Left ventricle myocardium inferior (tissue), 1 donor: ENCODE results near the gene GPN1. TPM values are rescaled to one million over a fixed set of nuclear protein-coding genes. Genes with fewer than 3 reads are reported as not detected.
"Not testable (repeated sequence)": the region's sequence is repeated elsewhere in the genome, so short reads cannot be mapped to it uniquely, and the experiment has no call there.

Experiments
- DNase-seq: peaks from one replicate; pipeline ENCODE4 v3.0.0-alpha.2; 2020
- H3K27ac ChIP-seq: fragments of 200-600 bp; replicated peaks from 2 replicates; pipeline ENCODE4 v1.8.0; 2021
- H3K27me3 ChIP-seq: fragments of 200-600 bp; 2 replicates; pipeline ENCODE4 v1.8.0; 2021; ENCODE audit warnings: low read depth
- H3K36me3 ChIP-seq: fragments of 200-600 bp; 2 replicates; pipeline ENCODE4 v1.8.0; 2021
- H3K4me1 ChIP-seq: fragments of 200-600 bp; 2 replicates; pipeline ENCODE4 v1.8.0; 2021
- H3K4me3 ChIP-seq: fragments of 200-600 bp; 2 replicates; pipeline ENCODE4 v1.8.0; 2021; ENCODE audit warnings: mild to moderate bottlenecking, moderate library complexity
- H3K9me3 ChIP-seq: fragments of 200-600 bp; replicated peaks from 2 replicates; pipeline ENCODE4 v1.8.0; 2021
- CTCF ChIP-seq: fragments of 200-600 bp; IDR thresholded peaks from 2 replicates; pipeline ENCODE4 v1.8.0; 2021; ENCODE audit warnings: antibody characterized with exemption, mild to moderate bottlenecking, borderline replicate concordance
- intact Hi-C: fragments of 100-400 bp; cut with micrococcal nuclease; formaldehyde crosslinking; loops from one replicate; pipeline ENCODE4 v1.11.0; 2022
- total RNA-seq: library from RNA; stranded (reverse); fragmentation: NEBNext Ultra II Directional; extraction: Animal tissue kit (Norgen Biotek cat#: 25700); gene quantifications from one replicate; pipeline ENCODE4 v1.2.1, GENCODE V29; 2021
- donor health status: DM: no; HTN: yes; CAD: no; lungs with severe emphysema.

Gene GPN1
- total RNA-seq, 1 donor from 2014 or later: 16.6 TPM

DNA sequence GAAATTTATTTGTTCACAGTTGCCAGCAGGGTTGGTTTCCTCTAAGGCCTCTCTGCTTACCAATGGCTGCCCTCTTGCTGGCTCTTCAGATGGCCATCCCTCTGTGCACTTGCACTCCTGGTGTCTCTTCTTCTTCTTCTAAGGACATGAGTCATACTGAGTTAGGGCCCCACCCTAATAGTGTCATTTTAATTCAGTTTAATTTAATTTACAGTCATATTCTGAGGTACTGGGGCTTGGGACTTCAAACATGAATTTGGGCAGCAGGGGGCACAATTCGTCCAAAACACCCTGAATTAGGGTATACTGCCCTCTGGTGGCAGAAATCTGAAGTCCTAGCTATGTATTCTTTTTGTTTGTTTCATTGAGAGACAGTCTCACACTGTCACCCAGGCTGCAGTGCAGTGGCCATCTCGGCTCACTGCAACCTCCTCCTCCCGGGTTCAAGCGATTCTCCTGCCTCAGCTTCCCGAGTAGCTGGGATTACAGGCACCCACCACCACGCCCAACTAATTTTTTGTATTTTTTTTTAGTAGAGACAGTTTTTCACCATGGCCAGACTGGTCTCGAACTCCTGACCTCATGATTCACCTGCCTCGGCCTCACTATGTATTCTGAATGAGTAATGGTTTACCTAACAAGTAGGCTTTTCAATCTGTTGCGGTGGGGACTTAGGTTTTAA is 54.7 kb downstream of the GPN1 start:
- Histone ChIP-seq H3K9me3 (no peaks in the 10 kb centered on the region), H3K4me1 (peaks cover 8% of the 10 kb centered on the region), H3K4me3 (no peak overlapping the region), H3K27ac (no peak overlapping the region), H3K27me3 (no peaks in the 10 kb centered on the region), H3K36me3 (peaks cover 77% of the 10 kb centered on the region)
- peak; percentile 39 for DNase-seq
- TF ChIP-seq CTCF: peak; percentile 96
- intact Hi-C loops: no loop called here

DNA sequence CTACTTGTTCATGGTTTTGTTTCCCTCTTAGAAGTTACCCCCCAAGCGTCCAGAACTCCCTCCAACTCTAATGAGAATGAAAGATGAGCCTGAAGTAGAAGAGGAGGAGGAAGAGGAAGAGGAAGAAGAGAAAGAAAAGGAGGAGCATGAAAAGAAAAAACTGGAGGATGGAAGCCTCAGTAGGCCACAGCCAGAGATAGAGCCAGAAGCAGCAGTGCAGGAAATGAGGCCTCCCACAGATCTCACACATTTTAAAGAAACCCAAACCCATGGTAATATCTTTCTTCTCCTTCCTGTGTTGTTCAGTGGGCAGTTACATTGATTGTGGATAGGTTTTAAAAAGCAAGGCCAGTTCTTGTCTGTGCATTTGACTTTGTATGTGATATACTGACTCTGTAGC is 56.2 kb downstream of the GPN1 start:
- H3K4me3 ChIP-seq, intact Hi-C loops, H3K27ac ChIP-seq, DNase-seq, H3K4me1 ChIP-seq, H3K27me3 ChIP-seq, H3K9me3 ChIP-seq: not testable (repeated sequence)
- peaks cover 77% of the 10 kb centered on the region for H3K36me3 ChIP-seq

- Histone ChIP-seq H3K36me3 (peaks cover 79% of the 10 kb centered on the region), H3K4me1 (peaks cover 8% of the 10 kb centered on the region), H3K27ac (no peak overlapping the region), H3K9me3 (no peaks in the 10 kb centered on the region), H3K4me3 (no peak overlapping the region), H3K27me3 (no peaks in the 10 kb centered on the region)
- DNase-seq: no peak
- no peak for TF ChIP-seq CTCF
- intact Hi-C loops: no loop called here
Observed at GRCh38 chr2:27685577-27685976, 56.7 kb downstream of the GPN1 start.

DNA sequence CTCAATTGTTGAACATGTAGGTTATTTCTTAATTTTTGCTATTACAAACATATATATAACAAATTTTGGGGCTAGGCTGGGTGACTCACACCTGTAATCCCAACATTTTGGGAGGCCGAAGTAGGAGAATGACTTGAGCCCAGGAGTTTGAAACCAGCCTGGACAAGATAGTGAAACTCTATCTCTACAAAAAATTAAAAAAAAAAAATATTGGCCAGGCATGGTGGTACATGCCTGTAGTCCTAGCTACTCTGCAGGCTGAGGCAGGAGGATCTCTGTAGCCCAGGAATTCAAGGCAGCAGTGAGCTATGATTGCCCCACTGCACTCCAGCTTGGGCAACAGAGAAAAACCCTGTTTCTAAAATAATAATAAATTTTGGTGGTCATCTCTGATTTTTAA is 58.4 kb downstream of the GPN1 start:
- TF ChIP-seq CTCF: no peak
- no peak for DNase-seq
- peaks cover 8% of the 10 kb centered on the region for H3K4me1 ChIP-seq
- H3K27me3 ChIP-seq: no peaks in the 10 kb centered on the region
- H3K4me3 ChIP-seq: no peak overlapping the region
- H3K9me3 ChIP-seq: no peaks in the 10 kb centered on the region
- no peak overlapping the region for H3K27ac ChIP-seq
- intact Hi-C loops: no loop called here
- H3K36me3 ChIP-seq: peaks cover 90% of the 10 kb centered on the region

DNA sequence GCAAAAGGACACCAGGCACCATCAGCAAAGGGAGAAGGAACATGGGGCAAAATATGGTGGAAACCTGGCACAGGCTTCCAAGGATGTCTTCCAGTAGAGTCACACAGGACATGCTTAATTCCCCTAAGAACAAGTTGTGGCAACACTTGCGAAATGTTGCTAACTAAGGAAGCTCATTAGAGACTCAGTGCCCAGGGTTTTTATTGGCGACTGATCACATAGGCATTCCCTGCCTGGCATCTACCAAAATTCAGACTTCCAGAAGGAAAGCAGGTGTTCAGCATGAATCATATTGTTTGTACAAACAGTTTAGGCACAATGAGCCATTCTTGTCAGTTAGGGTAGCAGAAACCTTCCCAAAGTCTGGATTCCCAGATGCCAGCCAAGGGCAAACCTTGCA is 60.6 kb downstream of the GPN1 start:
- intact Hi-C loops: no loop called here

More for the DNA sequence above, 60.6 kb downstream of the GPN1 start:
- H3K9me3 ChIP-seq: no peaks in the 10 kb centered on the region
- no peaks in the 10 kb centered on the region for H3K27me3 ChIP-seq
- no peak overlapping the region for H3K4me3 ChIP-seq
- H3K36me3 ChIP-seq: peaks cover 95% of the 10 kb centered on the region
- H3K27ac ChIP-seq: no peak overlapping the region
- DNase-seq: no peak
- TF ChIP-seq CTCF: no peak
- H3K4me1 ChIP-seq: no peaks in the 10 kb centered on the region
